Hippocampal formation (tissue), 2 donors: Measurements from ENCODE around the gene GRIP1.
A peak's percentile ranks its signal among the peaks of the same experiment; 100 is the strongest.
"Not testable (repeated sequence)": the region's sequence is repeated elsewhere in the genome, so short reads cannot be mapped to it uniquely, and the experiment has no call there.

Experiments
- DNase-seq, 2 donors: peaks; one replicate each; lab custom pipeline; 2025; lab: John Stamatoyannopoulos, UW

GRIP1 gene

GRCh38 chr12:66320996-66321395 is 357.9 kb downstream of the GRIP1 start:
- no peak for DNase-seq

GRCh38 chr12:66319266-66319954 is 359.5 kb downstream of the GRIP1 start:
- no peak for DNase-seq

GRCh38 chr12:66314278-66314677 is 364.6 kb downstream of the GRIP1 start:
- DNase-seq: no peak

- no peak for DNase-seq
Observed at GRCh38 chr12:66312189-66312588, 366.7 kb downstream of the GRIP1 start.

GRCh38 chr12:66309606-66310005 is 369.3 kb downstream of the GRIP1 start:
- DNase-seq: no peak

GRCh38 chr12:66304296-66304900 is 374.5 kb downstream of the GRIP1 start:
- no peak for DNase-seq

- not testable (repeated sequence) for DNase-seq
Observed at GRCh38 chr12:66303316-66303804, 375.5 kb downstream of the GRIP1 start.

- no peak for DNase-seq
Observed at GRCh38 chr12:66302827-66303169, 376.1 kb downstream of the GRIP1 start.

- DNase-seq: peak; percentile 88 to 89
Observed at GRCh38 chr12:66301944-66302826, 376.7 kb downstream of the GRIP1 start, which contains the start of gene HELB. HELB (plus strand) TSS chr12:66302493; CDS start chr12:66302604, 111 bp downstream.

GRCh38 chr12:66297923-66298322 is 381.0 kb downstream of the GRIP1 start:
- no peak for DNase-seq
